MM.1S (cell line): ENCODE results near the gene AKAP13.

ENCODE experiments used
- DNase-seq: peaks from one replicate; pipeline ENCODE4 v3.0.0-alpha.2; 2015
- H2AFZ ChIP-seq: fragments of 300-600 bp; sonication (generic); 2 replicates; pipeline ENCODE4 v1.6.0; 2016; ENCODE audit warnings: antibody characterized with exemption, low read length
- H3F3A ChIP-seq: fragments of 300-600 bp; sonication (generic); 2 replicates; pipeline ENCODE4 v1.6.1; 2016; ENCODE audit warnings: mild to moderate bottlenecking, antibody characterized with exemption, low read length, moderate library complexity, mixed read lengths; ENCODE audit not compliant: insufficient read depth
- H3K27ac ChIP-seq: fragments of 300-600 bp; sonication (generic); 2 replicates; pipeline ENCODE4 v1.5.1; 2016; ENCODE audit warnings: mild to moderate bottlenecking, low read length
- H3K27me3 ChIP-seq: fragments of 300-600 bp; sonication (generic); replicated peaks from 2 replicates; pipeline ENCODE4 v1.6.0; 2016; ENCODE audit warnings: low read length; ENCODE audit not compliant: insufficient read depth
- H3K36me3 ChIP-seq: fragments of 300-600 bp; sonication (generic); replicated peaks from 2 replicates; pipeline ENCODE4 v1.6.1; 2016; ENCODE audit warnings: mild to moderate bottlenecking, low read length, mixed read lengths; ENCODE audit not compliant: insufficient read depth
- H3K4me1 ChIP-seq: fragments of 300-600 bp; sonication (generic); 2 replicates; pipeline ENCODE4 v1.6.1; 2016; ENCODE audit warnings: low read length, mixed read lengths
- H3K4me2 ChIP-seq: fragments of 300-600 bp; sonication (generic); 2 replicates; pipeline ENCODE4 v1.6.0; 2016; ENCODE audit warnings: low read depth, low read length
- H3K4me3 ChIP-seq: fragments of 300-600 bp; sonication (generic); 2 replicates; pipeline ENCODE4 v1.5.1; 2016; ENCODE audit warnings: low read length, mixed read lengths
- H3K79me2 ChIP-seq: fragments of 300-600 bp; sonication (generic); 2 replicates; pipeline ENCODE4 v1.6.1; 2016; ENCODE audit warnings: mixed run types, low read length, mixed read lengths
- H3K9ac ChIP-seq: fragments of 300-600 bp; sonication (generic); 2 replicates; pipeline ENCODE4 v1.6.1; 2016; ENCODE audit warnings: low read length, mixed read lengths
- H3K9me2 ChIP-seq: fragments of 300-600 bp; sonication (generic); replicated peaks from 2 replicates; pipeline ENCODE4 v1.6.1; 2016; ENCODE audit warnings: mild to moderate bottlenecking, low read length, mixed read lengths; ENCODE audit not compliant: insufficient read depth
- H3K9me3 ChIP-seq: fragments of 300-600 bp; sonication (generic); replicated peaks from 2 replicates; pipeline ENCODE4 v1.6.1; 2016; ENCODE audit warnings: mild to moderate bottlenecking, low read length, mixed read lengths; ENCODE audit not compliant: insufficient read depth
- H4K20me1 ChIP-seq: fragments of 300-600 bp; sonication (generic); 2 replicates; pipeline ENCODE4 v1.6.1; 2016; ENCODE audit warnings: mild to moderate bottlenecking, low read length, moderate library complexity, mixed read lengths; ENCODE audit not compliant: insufficient read depth
- CTCF ChIP-seq: fragments of 300-600 bp; sonication (generic); IDR thresholded peaks from 2 replicates; pipeline ENCODE4 v1.5.1; 2016; ENCODE audit warnings: antibody characterized with exemption, low read length, mixed read lengths
- EZH2 ChIP-seq: fragments of 300-600 bp; sonication (generic); optimal IDR thresholded peaks from 2 replicates; pipeline ENCODE3; 2017; ENCODE audit warnings: low read depth, mild to moderate bottlenecking, antibody characterized with exemption, low read length, mixed read lengths
- EZH2phosphoT487 ChIP-seq: fragments of 300-600 bp; sonication (generic); IDR thresholded peaks from 2 replicates; pipeline ENCODE4 v1.6.1; 2018; ENCODE audit warnings: antibody characterized with exemption, low read length

The AKAP13 gene

GRCh38 chr15:85753791-85754452 lies 373.5 kb downstream of the AKAP13 start:
- Histone ChIP-seq H3K9me2 (no peaks in the 10 kb centered on the region), H3K9ac (no peak overlapping the region), H3K4me2 (no peak overlapping the region), H3K27me3 (no peaks in the 10 kb centered on the region), H3K36me3 (no peaks in the 10 kb centered on the region), H2AFZ (no peak overlapping the region), H3K79me2 (no peaks in the 10 kb centered on the region), H3K4me3 (no peak overlapping the region), H3F3A (no peaks in the 10 kb centered on the region), H3K4me1 (no peaks in the 10 kb centered on the region), H3K9me3 (no peaks in the 10 kb centered on the region), H3K27ac (no peak overlapping the region), H4K20me1 (no peaks in the 10 kb centered on the region)
- TF ChIP-seq CTCF: no peak
- TF ChIP-seq EZH2phosphoT487: no peak
- no peak for TF ChIP-seq EZH2
- no peak for DNase-seq

- no peaks in the 10 kb centered on the region for H4K20me1 ChIP-seq
- H3K9me2 ChIP-seq: no peaks in the 10 kb centered on the region
- H3K4me2 ChIP-seq: no peak overlapping the region
- H2AFZ ChIP-seq: no peak overlapping the region
- H3K27me3 ChIP-seq: no peaks in the 10 kb centered on the region
- H3K9ac ChIP-seq: no peak overlapping the region
- TF ChIP-seq CTCF: no peak
- no peak for TF ChIP-seq EZH2
- H3F3A ChIP-seq: no peaks in the 10 kb centered on the region
- H3K79me2 ChIP-seq: no peaks in the 10 kb centered on the region
- H3K9me3 ChIP-seq: no peaks in the 10 kb centered on the region
- no peak overlapping the region for H3K4me3 ChIP-seq
- H3K4me1 ChIP-seq: no peaks in the 10 kb centered on the region
- H3K27ac ChIP-seq: no peak overlapping the region
- DNase-seq: no peak
- H3K36me3 ChIP-seq: no peaks in the 10 kb centered on the region
Measured at GRCh38 chr15:85754989-85755388, 374.6 kb downstream of the AKAP13 start.

GRCh38 chr15:85755471-85755870 lies 375.1 kb downstream of the AKAP13 start:
- Histone ChIP-seq H4K20me1 (no peaks in the 10 kb centered on the region), H3K27me3 (no peaks in the 10 kb centered on the region), H3K4me3 (no peak overlapping the region), H3K4me2 (no peak overlapping the region), H2AFZ (no peak overlapping the region), H3K9me2 (no peaks in the 10 kb centered on the region), H3K9ac (no peak overlapping the region), H3K9me3 (no peaks in the 10 kb centered on the region), H3K27ac (no peak overlapping the region), H3K4me1 (no peaks in the 10 kb centered on the region), H3K79me2 (no peaks in the 10 kb centered on the region), H3K36me3 (no peaks in the 10 kb centered on the region), H3F3A (no peaks in the 10 kb centered on the region)
- TF ChIP-seq EZH2 (no peak), CTCF (no peak), EZH2phosphoT487 (no peak)
- no peak for DNase-seq
